ENCODE measurements around the gene SUPT20H.

SUPT20H gene

DNA sequence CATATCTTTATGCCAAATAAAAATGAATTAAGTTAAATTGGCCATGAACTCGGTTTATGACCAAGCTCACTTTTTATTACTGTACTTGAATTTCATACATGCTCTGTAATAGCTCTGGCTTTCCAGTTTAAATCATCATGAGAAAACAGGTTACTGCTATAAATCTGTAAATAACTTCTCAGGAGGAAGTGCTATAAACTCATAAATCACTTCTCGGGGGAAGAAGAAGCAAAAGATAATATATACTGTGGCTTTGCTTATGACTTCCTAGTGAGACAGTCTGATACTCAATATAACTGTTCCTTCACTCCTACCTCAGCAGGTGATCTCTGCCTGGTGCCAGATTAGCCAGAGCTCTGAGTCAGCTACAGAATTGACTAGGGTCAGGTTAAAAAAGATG, 12.5 kb downstream of the SUPT20H start:
- TF ChIP-seq REST (IDR thresholded peaks at IDR 0.05; ENCODE audit: insufficient read depth in 1 of 2, low read depth in 2 of 2, low read length in 2 of 2) (no peak), SIN3A (IDR thresholded peaks at IDR 0.05; ENCODE audit: borderline replicate concordance, insufficient read depth, low read length) (no peak), POLR2AphosphoS5 (IDR thresholded peaks at IDR 0.05; ENCODE audit: low read depth, low read length) (no peak), TAF1 (IDR thresholded peaks at IDR 0.05; ENCODE audit: borderline replicate concordance, insufficient read depth, low read length) (no peak), FOXP2 (optimal IDR thresholded peaks at IDR 0.05; ENCODE audit: borderline replicate concordance, extremely low read depth, extremely low read length, insufficient read depth) (no peak)

GRCh38 chr13:37046062-37046461, 13.4 kb downstream of the SUPT20H start:
- TF ChIP-seq TAF1 (IDR thresholded peaks at IDR 0.05; ENCODE audit: borderline replicate concordance, insufficient read depth, low read length) (no peak), REST (IDR thresholded peaks at IDR 0.05; ENCODE audit: insufficient read depth in 1 of 2, low read depth in 2 of 2, low read length in 2 of 2) (no peak), POLR2AphosphoS5 (IDR thresholded peaks at IDR 0.05; ENCODE audit: low read depth, low read length) (no peak), FOXP2 (optimal IDR thresholded peaks at IDR 0.05; ENCODE audit: borderline replicate concordance, extremely low read depth, extremely low read length, insufficient read depth) (no peak), SIN3A (IDR thresholded peaks at IDR 0.05; ENCODE audit: borderline replicate concordance, insufficient read depth, low read length) (no peak)

DNA sequence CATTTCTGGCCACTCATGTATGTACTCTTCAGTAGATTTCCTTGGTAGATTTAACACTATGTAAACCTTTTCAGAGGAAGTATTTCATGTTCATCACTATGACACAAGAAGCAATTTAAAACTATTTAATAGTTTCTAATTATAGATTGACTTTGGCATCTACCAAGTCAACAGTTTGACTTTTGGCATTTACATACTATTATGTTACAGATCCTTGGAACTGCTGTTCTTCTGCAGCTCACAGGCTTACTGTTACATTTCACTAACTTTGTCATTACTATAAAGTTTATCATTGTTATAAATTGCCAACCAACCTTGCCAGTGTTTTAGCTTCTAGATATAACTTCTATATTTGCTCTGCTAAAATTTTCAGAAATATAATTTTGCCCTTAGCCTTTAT, 18.7 kb downstream of the SUPT20H start:
- TF ChIP-seq POLR2AphosphoS5 (IDR thresholded peaks at IDR 0.05; ENCODE audit: low read depth, low read length), result no peak
- no peak for TF ChIP-seq TAF1 (IDR thresholded peaks at IDR 0.05; ENCODE audit: borderline replicate concordance, insufficient read depth, low read length)
- no peak for TF ChIP-seq REST (IDR thresholded peaks at IDR 0.05; ENCODE audit: insufficient read depth in 1 of 2, low read depth in 2 of 2, low read length in 2 of 2)
- no peak for TF ChIP-seq FOXP2 (optimal IDR thresholded peaks at IDR 0.05; ENCODE audit: borderline replicate concordance, extremely low read depth, extremely low read length, insufficient read depth)
- no peak for TF ChIP-seq SIN3A (IDR thresholded peaks at IDR 0.05; ENCODE audit: borderline replicate concordance, insufficient read depth, low read length)

GRCh38 chr13:37039896-37040295, 19.6 kb downstream of the SUPT20H start:
- TF ChIP-seq REST (IDR thresholded peaks at IDR 0.05; ENCODE audit: insufficient read depth in 1 of 2, low read depth in 2 of 2, low read length in 2 of 2), result no peak

GRCh38 chr13:37037241-37037640, 22.2 kb downstream of the SUPT20H start:
- TF ChIP-seq TAF1 (IDR thresholded peaks at IDR 0.05; ENCODE audit: borderline replicate concordance, insufficient read depth, low read length) (no peak), SIN3A (IDR thresholded peaks at IDR 0.05; ENCODE audit: borderline replicate concordance, insufficient read depth, low read length) (no peak), POLR2AphosphoS5 (IDR thresholded peaks at IDR 0.05; ENCODE audit: low read depth, low read length) (no peak), FOXP2 (optimal IDR thresholded peaks at IDR 0.05; ENCODE audit: borderline replicate concordance, extremely low read depth, extremely low read length, insufficient read depth) (no peak), REST (IDR thresholded peaks at IDR 0.05; ENCODE audit: insufficient read depth in 1 of 2, low read depth in 2 of 2, low read length in 2 of 2) (no peak)

Data from PFSK-1 (cell line).